ENCODE data around the gene REG4. TPM values are rescaled to one million over a fixed set of nuclear protein-coding genes. Genes with fewer than 3 reads are reported as not detected.
"Not testable (repeated sequence)": the region's sequence is repeated elsewhere in the genome, so short reads cannot be mapped to it uniquely, and the experiment has no call there.

The REG4 gene
- not detected in 2 replicates for total RNA-seq
- not detected in 2 replicates for polyA plus RNA-seq

GRCh38 chr1:119811387-119811786, at the start of gene REG4:
Gene REG4 (minus strand): TSS chr1:119811460. CDS start chr1:119808769, 2,691 bp downstream.
- H3K4me1 ChIP-seq (ENCODE audit: low read depth) = peaks cover 13% of the 10 kb centered on the region
- no peaks in the 10 kb centered on the region for H3K36me3 ChIP-seq
- no peak within 1 kb of the TSS for H3K27ac ChIP-seq
- no peaks in the 10 kb centered on the region for H3K27me3 ChIP-seq
- H3K4me3 ChIP-seq = no peak within 1 kb of the TSS
- DNase-seq (ENCODE audit: low read depth in 1 of 2, low spot score in 1 of 2) = no peak
- TF ChIP-seq CTCF (IDR thresholded peaks at IDR 0.05; ENCODE audit: low read depth, low read length) = no peak
- H3K9me3 ChIP-seq (ENCODE audit: low read depth) = no peaks in the 10 kb centered on the region

- Histone ChIP-seq H3K4me1 (ENCODE audit: low read depth) (no peaks in the 10 kb centered on the region), H3K9me3 (ENCODE audit: low read depth) (no peaks in the 10 kb centered on the region), H3K4me3 (no peak overlapping the region), H3K36me3 (no peaks in the 10 kb centered on the region), H3K27me3 (peaks cover 12% of the 10 kb centered on the region), H3K27ac (no peak overlapping the region)
- TF ChIP-seq CTCF (IDR thresholded peaks at IDR 0.05; ENCODE audit: low read depth, low read length) = no peak
- DNase-seq (ENCODE audit: low read depth in 1 of 2, low spot score in 1 of 2) = peak in 1 of 2 donors; percentile 81
Observed at GRCh38 chr1:119859647-119860046, 48.4 kb upstream of the REG4 start.

GRCh38 chr1:119858556-119859214, 47.4 kb upstream of the REG4 start:
- H3K27ac ChIP-seq; H3K36me3 ChIP-seq; H3K9me3 ChIP-seq (ENCODE audit: low read depth); H3K27me3 ChIP-seq; DNase-seq (ENCODE audit: low read depth in 1 of 2, low spot score in 1 of 2); H3K4me3 ChIP-seq; H3K4me1 ChIP-seq (ENCODE audit: low read depth): not testable (repeated sequence)

GRCh38 chr1:119858126-119858525, 46.9 kb upstream of the REG4 start:
- no peak for TF ChIP-seq CTCF (IDR thresholded peaks at IDR 0.05; ENCODE audit: low read depth, low read length)
- Histone ChIP-seq H3K4me3 (no peak overlapping the region), H3K27me3 (no peaks in the 10 kb centered on the region), H3K9me3 (ENCODE audit: low read depth) (no peaks in the 10 kb centered on the region), H3K27ac (no peak overlapping the region), H3K4me1 (ENCODE audit: low read depth) (no peaks in the 10 kb centered on the region), H3K36me3 (no peaks in the 10 kb centered on the region)
- DNase-seq (ENCODE audit: low read depth in 1 of 2, low spot score in 1 of 2) = no peak

GRCh38 chr1:119853155-119853554, 41.9 kb upstream of the REG4 start:
- no peak for DNase-seq (ENCODE audit: low read depth in 1 of 2, low spot score in 1 of 2)
- Histone ChIP-seq H3K27me3 (no peaks in the 10 kb centered on the region), H3K4me3 (no peak overlapping the region), H3K9me3 (ENCODE audit: low read depth) (no peaks in the 10 kb centered on the region), H3K36me3 (no peaks in the 10 kb centered on the region), H3K27ac (no peak overlapping the region), H3K4me1 (ENCODE audit: low read depth) (no peaks in the 10 kb centered on the region)
- no peak for TF ChIP-seq CTCF (IDR thresholded peaks at IDR 0.05; ENCODE audit: low read depth, low read length)

- TF ChIP-seq CTCF (IDR thresholded peaks at IDR 0.05; ENCODE audit: low read depth, low read length) = peak; percentile 37
- H3K4me3 ChIP-seq; H3K36me3 ChIP-seq; H3K27ac ChIP-seq; H3K27me3 ChIP-seq; H3K9me3 ChIP-seq (ENCODE audit: low read depth): not testable (repeated sequence)
- H3K4me1 ChIP-seq (ENCODE audit: low read depth) = peaks cover 11% of the 10 kb centered on the region
- DNase-seq (ENCODE audit: low read depth in 1 of 2, low spot score in 1 of 2) = peak in 1 of 2 donors; percentile 6
Observed at GRCh38 chr1:119844206-119844605, 32.9 kb upstream of the REG4 start.
